ENCODE results near the gene APBA2.

Gene APBA2

GRCh38 chr15:29093696-29094343, 208.0 kb downstream of the APBA2 start:
- DNase-seq: no peak

GRCh38 chr15:29094711-29095110, 208.9 kb downstream of the APBA2 start:
- DNase-seq: peak; percentile 28

- no peak for DNase-seq
These were observed 210.0 kb downstream of the APBA2 start for GRCh38 chr15:29095746-29096145.

GRCh38 chr15:29097168-29097567, 211.4 kb downstream of the APBA2 start:
- DNase-seq: no peak

GRCh38 chr15:29097971-29098370, 212.2 kb downstream of the APBA2 start:
- no peak for DNase-seq

- no peak for DNase-seq
These were observed 212.9 kb downstream of the APBA2 start for GRCh38 chr15:29098652-29099051.

GRCh38 chr15:29099131-29099880, 213.5 kb downstream of the APBA2 start:
- DNase-seq: no peak

- DNase-seq: no peak
These were observed 214.8 kb downstream of the APBA2 start for GRCh38 chr15:29100486-29101000.

GRCh38 chr15:29101491-29101890, 215.7 kb downstream of the APBA2 start:
- no peak for DNase-seq

GRCh38 chr15:29102173-29102794, 216.5 kb downstream of the APBA2 start:
- DNase-seq: peak; percentile 55

- no peak for DNase-seq
These were observed 217.4 kb downstream of the APBA2 start for GRCh38 chr15:29102911-29103823.

GRCh38 chr15:29103824-29104565, 218.2 kb downstream of the APBA2 start:
- no peak for DNase-seq

- no peak for DNase-seq
These were observed 218.7 kb downstream of the APBA2 start for GRCh38 chr15:29104566-29104880.

GRCh38 chr15:29105151-29105854, 219.5 kb downstream of the APBA2 start:
- DNase-seq: no peak

GRCh38 chr15:29106116-29106515, 220.3 kb downstream of the APBA2 start:
- no peak for DNase-seq

GRCh38 chr15:29106551-29107290, 220.9 kb downstream of the APBA2 start:
- DNase-seq: no peak

GRCh38 chr15:29107291-29107890, 221.6 kb downstream of the APBA2 start:
- DNase-seq: no peak

GRCh38 chr15:29107971-29108645, 222.3 kb downstream of the APBA2 start:
- DNase-seq: no peak

GRCh38 chr15:29109762-29110161, 224.0 kb downstream of the APBA2 start:
- DNase-seq: no peak

- DNase-seq: no peak
These were observed 224.4 kb downstream of the APBA2 start for GRCh38 chr15:29110176-29110575.
